Transverse colon (tissue), 3 donors: Measurements from ENCODE around the gene ARHGAP44.

Experiments used
- CTCF ChIP-seq, 5 experiments: fragments of 200-600 bp in 3 of 5; fragments of 450-650 bp in 2 of 5; sonication (generic) in 3 of 5; IDR thresholded peaks; 1 replicate in 2 of 5; 2 replicates in 3 of 5; pipeline ENCODE4 v1.5.1; 2016 to 2017; ENCODE audit warnings: antibody characterized with exemption in 5 of 5, inconsistent platforms in 3 of 5, mild to moderate bottlenecking in 2 of 5, moderate library complexity in 1 of 5
- POLR2A ChIP-seq: fragments of 450-650 bp; IDR thresholded peaks from one replicate; pipeline ENCODE4 v1.6.1; 2016; ENCODE audit warnings: antibody characterized with exemption, mild to moderate bottlenecking, moderate library complexity

GRCh38 chr17:12745486-12745885 lies 43.8 kb upstream of the ARHGAP44 start:
- TF ChIP-seq CTCF (IDR thresholded peaks at IDR 0.05) (no peak), POLR2A (no peak)
